A673 (cell line): Measurements from ENCODE around the gene CHD2.

ENCODE experiments used
- CTCF ChIP-seq: fragments of 300-800, 200-600 bp; sonication (generic); conservative IDR thresholded peaks from 2 replicates; pipeline ENCODE4 v1.5.1; 2017; ENCODE audit warnings: low read depth, mild to moderate bottlenecking, antibody characterized with exemption, low read length, moderate library complexity, mixed read lengths
- EZH2 ChIP-seq: fragments of 200-600 bp; sonication (generic); IDR thresholded peaks from 2 replicates; pipeline ENCODE4 v1.6.1; 2017; ENCODE audit warnings: borderline replicate concordance, low read depth, mild to moderate bottlenecking, mixed read lengths, antibody characterized with exemption, low read length; ENCODE audit not compliant: poor library complexity, severe bottlenecking

GRCh38 chr15:92958105-92958504 lies 58.0 kb downstream of the CHD2 start:
- TF ChIP-seq EZH2 (no peak), CTCF (no peak)
